Activated CD4-positive, alpha-beta T cell treated with anti-CD3 and anti-CD28 coated beads, Interleukin-2, amount 50 U/mL, for 16 hours (primary cell): ENCODE measurements around the gene NADK.

Experiments
- DNase-seq: peaks from one replicate; pipeline ENCODE4 v3.0.0-alpha.2; 2020

The NADK gene

DNA sequence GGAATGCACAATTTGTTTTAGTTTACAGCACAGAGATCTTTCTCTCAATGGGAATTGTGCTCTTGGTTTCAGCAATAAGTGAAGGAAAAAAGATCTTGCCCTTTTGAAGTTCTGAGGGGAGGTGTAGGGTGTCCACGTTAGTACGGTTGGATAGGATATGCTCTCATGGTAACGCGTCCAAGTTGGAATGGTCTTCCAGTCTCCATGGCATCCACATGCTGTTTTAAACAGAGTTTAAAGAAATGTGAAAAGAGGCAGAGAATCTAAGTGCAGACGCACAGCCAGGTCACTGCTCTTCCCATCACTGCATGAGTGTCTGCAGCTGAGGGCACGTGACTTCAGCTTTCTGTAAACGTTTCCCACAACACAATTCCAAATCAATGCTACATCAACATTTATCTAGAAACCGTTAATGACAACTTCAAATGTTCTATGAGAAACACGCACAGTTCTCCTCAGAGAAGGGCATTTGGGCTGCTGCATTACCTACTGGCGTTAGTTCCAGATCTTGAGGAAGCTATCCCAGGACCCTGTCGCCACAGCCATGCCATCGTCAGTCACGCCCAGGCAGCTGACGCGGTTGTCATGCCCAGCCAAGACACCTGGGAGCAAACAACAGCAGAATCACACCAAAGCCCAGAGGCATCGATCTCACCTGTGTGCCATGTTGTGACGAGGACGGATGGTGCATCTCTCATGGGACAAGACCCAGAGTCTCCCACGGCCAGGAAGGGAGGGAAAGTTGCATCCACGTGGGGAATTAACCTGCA is 8.8 kb upstream of the NADK start:
- no peak for DNase-seq

DNA sequence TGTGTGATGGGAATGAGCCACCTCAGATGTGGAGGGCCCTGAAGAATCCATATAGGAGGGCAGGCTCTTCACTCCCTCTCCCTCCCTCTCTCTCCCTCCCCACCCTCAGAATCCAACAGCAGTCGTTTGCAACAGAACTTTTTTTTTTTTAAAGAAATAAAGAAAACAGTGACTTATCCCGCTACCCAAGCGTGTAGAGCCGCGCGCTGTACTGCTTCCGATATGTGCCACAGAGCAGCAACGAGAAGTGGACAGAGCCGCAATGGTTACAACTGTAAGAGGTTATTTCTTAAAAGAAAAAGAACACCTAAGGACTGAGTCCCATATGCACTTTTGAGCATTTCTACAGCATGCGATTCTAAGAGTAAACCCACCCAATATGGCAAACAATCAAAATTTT is 7.4 kb upstream of the NADK start:
- no peak for DNase-seq

GRCh38 chr1:1784933-1785332 is 6.7 kb upstream of the NADK start:
- DNase-seq = no peak

GRCh38 chr1:1783320-1783719 is 5.0 kb upstream of the NADK start:
- no peak for DNase-seq

DNA sequence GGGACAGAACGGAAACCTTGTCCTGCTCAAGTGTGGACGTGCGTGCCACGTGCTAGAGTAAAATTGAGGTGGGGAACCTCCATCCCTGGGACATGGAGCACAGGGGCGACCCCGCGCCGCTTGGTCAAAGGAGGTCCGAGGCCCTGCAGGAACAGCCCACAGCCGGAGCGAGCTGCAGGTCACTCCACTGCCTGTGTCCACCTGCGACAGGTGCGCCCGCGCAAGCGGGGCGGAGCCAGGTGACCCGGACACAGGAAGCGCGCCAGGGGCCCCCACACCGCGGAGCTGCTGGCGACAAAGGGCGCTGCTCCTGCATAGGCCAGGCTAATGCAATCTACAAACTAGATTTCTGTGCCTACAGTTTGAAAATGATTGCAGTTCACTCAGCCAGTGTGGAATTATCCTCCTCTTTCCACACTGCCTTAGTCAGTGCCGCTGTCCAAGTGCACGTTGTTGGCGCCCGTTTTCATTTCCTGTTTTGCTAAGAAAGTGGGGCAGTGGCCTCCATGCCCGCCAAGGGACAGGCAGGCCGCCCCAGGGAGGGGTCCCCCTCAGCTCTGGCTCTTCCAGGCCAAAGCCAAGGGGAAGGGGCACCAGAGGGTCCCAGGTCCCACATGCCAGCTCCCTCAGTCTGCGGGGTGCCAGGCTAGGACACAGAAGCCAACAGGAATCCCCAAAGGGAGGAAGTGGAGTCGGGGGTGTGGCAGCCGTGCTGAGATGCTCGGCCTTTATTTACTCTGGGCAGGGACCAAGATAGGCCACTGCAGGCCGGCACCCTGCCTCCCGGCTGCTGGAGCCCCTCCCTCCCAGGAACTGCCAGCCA is 4.3 kb upstream of the NADK start:
- DNase-seq = no peak

DNA sequence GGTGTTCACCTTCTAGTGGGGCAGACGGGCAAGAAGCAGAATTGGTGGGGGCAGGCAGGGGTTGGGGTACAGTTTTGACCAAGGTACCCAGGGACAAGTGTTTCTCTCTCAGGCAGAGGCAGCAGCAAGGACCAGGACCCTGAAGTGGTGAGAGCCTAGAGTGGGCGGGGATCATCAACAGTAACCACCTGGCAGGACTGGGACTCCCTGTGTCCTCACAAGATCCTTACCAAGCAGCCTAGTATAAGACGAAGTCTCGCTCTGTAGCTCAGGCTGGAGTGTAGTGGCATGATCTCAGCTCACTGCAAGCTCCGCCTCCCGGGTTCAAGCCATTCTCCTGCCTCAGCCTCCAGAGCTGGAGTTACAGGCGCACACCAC is 3.2 kb upstream of the NADK start:
- DNase-seq = no peak

- no peak for DNase-seq
Observed at GRCh38 chr1:1780598-1781525, 2.6 kb upstream of the NADK start.

GRCh38 chr1:1779691-1780597 is 1.7 kb upstream of the NADK start:
- peak; percentile 90 for DNase-seq

- no peak for DNase-seq
Observed at GRCh38 chr1:1779320-1779675, 1.0 kb upstream of the NADK start.

DNA sequence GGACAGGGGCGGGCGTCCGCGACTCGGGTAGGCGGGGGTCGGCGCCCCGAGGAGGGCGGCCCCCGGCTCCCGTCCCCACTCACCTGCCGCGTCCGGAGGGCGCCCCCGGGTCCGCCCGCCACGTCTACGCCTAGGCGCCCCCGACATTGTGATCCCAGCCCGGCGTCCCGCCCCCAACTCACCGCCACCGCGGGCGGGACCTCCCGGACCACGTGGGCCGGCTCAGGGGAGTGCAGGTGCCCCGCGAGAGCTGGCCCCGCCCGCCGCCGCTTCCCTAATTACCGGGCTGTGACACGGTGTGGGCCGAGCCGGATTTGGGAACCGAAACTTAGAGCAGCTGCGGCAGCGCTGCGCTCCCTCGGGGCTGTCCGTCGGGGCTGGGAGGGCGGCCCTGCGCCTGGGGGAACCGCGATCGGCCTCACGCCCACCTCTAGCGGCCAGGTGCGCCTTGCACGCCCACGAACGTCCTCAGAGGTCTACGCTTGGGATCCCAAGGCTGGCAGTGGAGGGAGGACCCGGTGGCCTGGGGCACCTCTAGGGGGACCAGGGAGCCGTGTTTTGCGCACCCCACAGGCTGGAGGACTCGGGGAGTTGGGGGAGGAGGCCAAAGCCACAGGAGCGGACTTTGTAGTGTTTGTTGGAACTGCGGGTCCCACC is 521 bp upstream of the NADK start:
- DNase-seq = peak; percentile 77

DNA sequence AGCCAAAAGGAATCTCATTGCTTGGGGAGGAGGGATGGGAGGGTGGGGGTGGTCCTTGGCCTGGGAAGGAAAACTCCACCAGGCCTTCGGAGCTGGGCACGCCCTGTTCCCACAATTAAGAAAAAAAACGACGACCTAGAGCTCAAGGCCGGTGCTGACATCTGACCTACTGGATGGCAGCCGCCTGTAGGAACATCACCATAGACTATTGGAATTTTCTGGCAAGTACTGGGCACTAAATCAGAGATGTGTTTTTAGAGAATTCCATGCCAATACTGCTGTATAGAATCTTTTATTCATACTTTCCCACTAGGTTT is 729 bp downstream of the NADK start:
- no peak for DNase-seq

DNA sequence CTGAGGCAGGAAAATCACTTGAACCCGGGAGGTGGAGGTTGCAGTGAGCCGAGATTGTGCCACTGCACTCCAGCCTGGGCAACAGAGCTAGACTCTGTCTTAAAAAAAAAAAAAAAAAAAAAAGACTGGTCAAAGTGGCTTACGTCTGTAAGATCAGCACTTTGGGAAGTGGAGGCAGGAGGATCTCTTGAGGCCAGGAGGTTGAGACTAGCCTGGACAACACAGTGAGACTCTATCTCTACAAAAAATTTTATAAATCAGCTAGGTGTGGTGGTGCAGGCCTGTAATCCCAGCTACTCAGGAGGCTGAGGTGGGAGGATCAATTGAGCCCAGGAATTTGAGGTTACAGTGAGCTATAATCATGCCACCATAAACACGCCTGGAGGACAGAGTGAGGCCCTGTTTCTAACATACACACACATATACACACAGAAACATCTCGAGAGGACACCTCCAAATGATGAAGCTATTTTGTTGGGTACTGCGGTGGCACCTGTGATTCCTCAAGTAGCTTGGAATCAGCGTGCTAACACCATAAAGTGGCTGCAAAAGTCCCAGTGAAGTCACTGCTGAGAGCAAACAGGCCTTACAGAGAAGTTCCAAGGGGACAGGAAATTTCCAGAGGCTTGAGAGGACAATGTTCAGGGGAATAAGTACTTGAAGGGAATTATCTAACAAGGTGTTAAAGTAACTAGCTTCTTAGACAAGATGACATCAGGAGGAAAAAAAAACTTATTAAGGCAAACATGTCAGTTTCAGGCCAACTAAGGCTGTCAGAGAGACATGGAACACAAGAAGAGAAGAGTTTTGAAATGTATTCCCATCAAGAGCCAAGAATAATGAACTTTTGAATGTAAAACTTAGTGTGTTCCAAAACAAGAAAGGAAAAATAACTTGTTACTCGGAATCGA is 1.3 kb downstream of the NADK start:
- no peak for DNase-seq

GRCh38 chr1:1775327-1776226 is 2.7 kb downstream of the NADK start:
- no peak for DNase-seq

DNA sequence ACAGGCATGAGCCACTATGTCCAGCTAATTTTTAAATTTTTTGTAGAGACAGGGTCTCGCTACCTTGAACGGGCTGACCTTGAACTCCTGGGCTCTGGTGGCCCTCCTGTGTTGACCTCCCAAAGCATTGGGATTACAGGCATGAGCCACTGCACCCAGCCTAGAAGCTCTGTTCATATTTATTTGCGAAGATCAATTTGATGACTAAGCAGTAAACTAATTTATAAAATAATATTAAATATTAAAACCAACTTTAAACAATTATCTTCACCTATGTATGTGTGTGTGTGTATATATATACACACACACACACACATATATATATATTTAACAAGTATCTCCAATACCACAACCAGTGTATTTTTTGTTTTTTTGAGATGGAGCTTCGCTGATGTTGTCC is 4.4 kb downstream of the NADK start:
- no peak for DNase-seq

DNA sequence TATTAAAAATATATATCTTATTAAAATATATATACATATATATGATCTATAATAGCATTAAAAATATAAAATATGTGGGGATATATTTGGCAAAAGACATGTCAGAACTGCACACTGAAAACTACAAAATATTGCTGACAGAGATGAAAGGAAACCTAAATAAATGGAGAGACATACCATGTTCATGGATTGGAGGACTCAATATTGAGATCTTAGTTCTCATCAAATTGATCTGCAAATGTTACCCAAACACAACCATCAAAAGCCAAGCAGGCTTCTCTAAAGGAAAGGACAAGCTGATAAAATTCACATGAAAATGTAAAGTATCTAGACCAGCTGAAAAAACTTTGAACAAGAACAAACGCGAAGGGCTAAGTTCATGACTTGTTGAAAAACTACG is 7.2 kb downstream of the NADK start:
- no peak for DNase-seq

GRCh38 chr1:1770102-1770501 is 8.2 kb downstream of the NADK start:
- no peak for DNase-seq

DNA sequence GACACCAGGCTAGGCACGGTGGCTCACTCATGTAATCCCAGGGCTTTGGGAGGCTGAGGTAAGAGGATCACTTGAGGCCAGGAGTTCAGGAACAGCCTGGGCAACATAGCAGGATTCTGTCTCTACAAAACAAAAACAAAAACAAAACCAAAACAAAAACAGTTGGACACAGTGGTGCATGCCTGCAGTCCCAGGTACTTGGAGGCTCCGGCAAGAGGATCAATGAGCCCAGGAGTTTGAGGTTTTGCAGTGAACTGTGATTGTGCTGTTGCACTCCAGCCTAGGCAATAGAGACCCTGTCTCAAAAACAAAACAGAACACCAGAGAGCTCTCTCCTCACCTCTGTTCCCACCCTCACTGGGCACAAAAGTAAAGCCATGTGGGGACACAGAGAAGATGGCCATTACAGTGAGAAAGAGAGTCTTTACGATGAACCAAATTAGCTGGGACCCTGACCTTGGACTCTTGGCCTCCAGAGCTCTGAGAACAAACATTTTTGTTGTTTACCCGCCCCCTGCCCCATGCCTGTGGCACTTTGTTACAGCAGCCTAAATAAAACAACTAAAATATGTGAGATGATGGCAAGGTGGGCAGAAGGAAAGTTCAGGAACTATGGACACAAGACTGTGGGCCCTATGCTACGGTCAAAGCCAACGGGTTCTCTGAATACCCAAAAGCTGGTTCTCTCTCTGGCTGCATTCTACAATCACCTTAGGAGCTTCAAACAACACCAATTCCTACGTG is 9.8 kb downstream of the NADK start:
- DNase-seq = no peak

- no peak for DNase-seq
Observed at GRCh38 chr1:1764876-1765470, 13.3 kb downstream of the NADK start.
